Glomerular visceral epithelial cell (primary cell): ENCODE measurements around the gene STXBP4.
"Not testable (repeated sequence)": the region's sequence is repeated elsewhere in the genome, so short reads cannot be mapped to it uniquely, and the experiment has no call there.

Experiments used
- DNase-seq: peaks from one replicate; pipeline ENCODE4 v3.0.0-alpha.2; 2016; ENCODE audit errors: extremely low spot score

Gene STXBP4

GRCh38 chr17:55040611-55041010 is 72.0 kb downstream of the STXBP4 start:
- DNase-seq, result no peak

- no peak for DNase-seq
These were observed 85.3 kb downstream of the STXBP4 start for GRCh38 chr17:55053855-55054254.

- DNase-seq, result no peak
These were observed 85.9 kb downstream of the STXBP4 start for GRCh38 chr17:55054429-55054828.

- DNase-seq, result no peak
These were observed 88.0 kb downstream of the STXBP4 start for GRCh38 chr17:55056526-55056925.

GRCh38 chr17:55057184-55057583 is 88.6 kb downstream of the STXBP4 start:
- no peak for DNase-seq

GRCh38 chr17:55059724-55060123 is 91.2 kb downstream of the STXBP4 start:
- no peak for DNase-seq

GRCh38 chr17:55062921-55063320 is 94.4 kb downstream of the STXBP4 start:
- peak; percentile 4 for DNase-seq

- no peak for DNase-seq
These were observed 95.6 kb downstream of the STXBP4 start for GRCh38 chr17:55063885-55064874.

GRCh38 chr17:55067697-55068439 is 99.3 kb downstream of the STXBP4 start:
- no peak for DNase-seq

- no peak for DNase-seq
These were observed 100.6 kb downstream of the STXBP4 start for GRCh38 chr17:55068862-55069811.

- DNase-seq, result no peak
These were observed 101.5 kb downstream of the STXBP4 start for GRCh38 chr17:55069983-55070529.

GRCh38 chr17:55072898-55073297 is 104.3 kb downstream of the STXBP4 start:
- no peak for DNase-seq

- not testable (repeated sequence) for DNase-seq
These were observed 104.9 kb downstream of the STXBP4 start for GRCh38 chr17:55073467-55073866.

GRCh38 chr17:55081559-55081958 is 113.0 kb downstream of the STXBP4 start:
- DNase-seq, result no peak

GRCh38 chr17:55086635-55087058 is 118.1 kb downstream of the STXBP4 start:
- peak; percentile 40 for DNase-seq

GRCh38 chr17:55089256-55089655 is 120.7 kb downstream of the STXBP4 start:
- DNase-seq, result no peak

GRCh38 chr17:55090079-55090492 is 121.5 kb downstream of the STXBP4 start:
- no peak for DNase-seq

GRCh38 chr17:55093353-55093752 is 124.8 kb downstream of the STXBP4 start:
- no peak for DNase-seq

- no peak for DNase-seq
These were observed 130.2 kb downstream of the STXBP4 start for GRCh38 chr17:55098765-55099164.

GRCh38 chr17:55110521-55110920 is 142.0 kb downstream of the STXBP4 start:
- DNase-seq, result no peak

- DNase-seq, result no peak
These were observed 145.7 kb downstream of the STXBP4 start for GRCh38 chr17:55114283-55114682.
